HG02970 (cell line): ENCODE results near the gene RITA1.
"Not testable (repeated sequence)": the region's sequence is repeated elsewhere in the genome, so short reads cannot be mapped to it uniquely, and the experiment has no call there.

Experiments used
- ATAC-seq: cut with Tn5 transposase; IDR thresholded peaks from one replicate; pipeline ENCODE4 v1.9.1; 2021; ENCODE audit warnings: mild to moderate bottlenecking, moderate library complexity, moderate number of reproducible peaks; ENCODE audit not compliant: unreplicated experiment, low FRiP score

Gene RITA1

DNA sequence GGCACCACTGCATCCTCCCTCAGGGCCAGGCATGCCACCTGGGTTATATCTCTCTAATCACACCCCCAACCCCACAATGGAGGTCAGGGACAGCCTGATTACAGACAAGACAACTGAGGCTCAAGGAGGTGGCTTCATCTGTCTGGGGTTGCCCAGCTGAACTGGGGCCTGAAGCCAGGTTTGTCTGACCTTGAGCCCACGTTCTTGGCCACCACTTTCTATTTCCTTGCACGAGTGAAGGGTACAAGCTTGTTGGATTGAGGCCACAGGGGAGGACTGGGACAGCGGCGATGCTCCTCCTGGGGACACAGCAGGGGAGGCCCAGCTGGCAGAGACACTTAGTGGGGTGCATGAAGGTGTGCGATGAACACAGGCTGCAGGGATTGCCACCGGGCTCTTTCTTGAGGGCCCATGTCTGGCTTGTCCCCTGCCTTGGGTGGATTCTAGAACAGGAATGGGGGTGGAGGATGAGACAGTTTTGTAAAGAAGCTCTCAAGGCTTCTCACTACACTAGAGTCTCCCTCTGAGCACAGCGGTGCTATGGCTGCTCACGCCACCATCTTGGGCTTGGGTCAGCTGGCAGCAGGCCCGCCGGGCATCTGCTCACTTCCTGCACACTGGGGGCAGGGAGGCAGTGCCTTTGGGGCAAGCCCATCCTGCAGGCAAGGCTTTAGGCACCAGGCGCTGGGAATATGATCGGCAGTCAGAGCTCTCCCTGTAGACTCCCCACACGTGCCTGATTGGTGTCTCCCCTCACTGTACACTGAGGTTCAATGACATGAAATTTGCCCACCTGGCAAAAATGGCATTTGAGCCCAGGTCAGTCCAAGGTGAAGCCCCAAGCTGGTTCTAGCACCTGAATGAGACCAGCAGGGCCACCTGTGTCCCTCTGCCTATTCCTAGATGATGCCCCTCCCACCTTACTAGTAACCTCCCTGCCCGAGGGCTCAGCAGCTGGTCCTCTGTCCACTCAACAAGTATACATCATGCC lies 16.0 kb downstream of the RITA1 start:
- no peak for ATAC-seq

DNA sequence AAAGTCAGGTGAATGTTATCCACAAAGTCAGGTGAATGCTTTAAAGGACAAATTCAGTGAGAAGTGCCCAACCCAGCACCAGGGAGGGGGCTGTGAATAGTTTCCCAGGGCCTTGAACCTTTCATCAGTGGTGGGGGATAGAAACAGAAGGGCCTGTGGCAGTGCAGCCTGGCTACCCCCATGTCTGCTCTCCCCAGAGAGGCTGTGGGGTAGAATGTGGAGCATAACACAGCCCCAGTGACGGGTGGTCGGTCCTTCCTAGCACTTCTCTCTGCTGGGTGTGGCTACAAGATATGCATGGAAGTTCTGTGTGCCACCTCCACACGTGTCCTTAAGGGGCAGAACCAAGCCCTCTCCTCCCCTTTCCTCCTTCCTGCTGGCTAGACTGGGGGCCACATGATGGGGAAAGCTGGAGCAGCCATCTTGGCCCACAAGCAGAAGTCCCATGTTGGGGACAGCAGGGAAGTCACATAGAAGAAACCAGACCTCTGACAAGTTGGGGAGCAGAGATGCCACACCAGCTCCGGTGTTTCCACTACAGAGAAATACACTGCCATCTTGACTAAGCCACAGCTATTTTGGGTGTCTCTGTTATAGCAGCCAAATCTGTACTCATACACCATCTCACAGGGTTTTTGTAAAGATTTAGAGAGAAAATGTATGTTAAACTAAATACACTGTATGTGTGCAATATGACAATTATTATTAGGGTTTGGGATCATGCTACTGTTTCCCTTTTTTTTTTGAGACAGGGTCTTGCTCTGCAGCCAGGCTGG lies 17.0 kb downstream of the RITA1 start:
- no peak for ATAC-seq

GRCh38 chr12:113203852-113204760 lies 18.6 kb downstream of the RITA1 start:
- ATAC-seq: no peak

GRCh38 chr12:113204804-113205203 lies 19.3 kb downstream of the RITA1 start:
- ATAC-seq: no peak

DNA sequence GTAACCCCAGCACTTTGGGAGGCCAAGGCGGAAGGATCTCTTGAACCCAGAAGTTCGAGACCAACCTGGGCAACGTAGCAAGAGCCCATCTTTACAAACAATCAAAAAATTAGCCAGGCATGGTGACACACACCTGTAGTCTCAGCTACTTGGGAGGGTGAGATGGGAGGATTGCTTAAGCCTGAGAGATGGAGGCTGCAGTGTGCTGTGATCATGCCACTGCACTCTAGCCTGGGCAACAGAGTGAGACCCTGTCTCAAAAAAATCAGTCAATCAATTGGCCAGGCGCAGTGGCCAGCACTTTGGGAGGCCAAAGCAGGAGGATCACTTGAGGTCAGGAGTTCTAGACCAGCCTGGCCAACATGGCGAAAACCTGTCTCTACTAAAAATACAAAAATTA lies 21.3 kb downstream of the RITA1 start:
- ATAC-seq: not testable (repeated sequence)

DNA sequence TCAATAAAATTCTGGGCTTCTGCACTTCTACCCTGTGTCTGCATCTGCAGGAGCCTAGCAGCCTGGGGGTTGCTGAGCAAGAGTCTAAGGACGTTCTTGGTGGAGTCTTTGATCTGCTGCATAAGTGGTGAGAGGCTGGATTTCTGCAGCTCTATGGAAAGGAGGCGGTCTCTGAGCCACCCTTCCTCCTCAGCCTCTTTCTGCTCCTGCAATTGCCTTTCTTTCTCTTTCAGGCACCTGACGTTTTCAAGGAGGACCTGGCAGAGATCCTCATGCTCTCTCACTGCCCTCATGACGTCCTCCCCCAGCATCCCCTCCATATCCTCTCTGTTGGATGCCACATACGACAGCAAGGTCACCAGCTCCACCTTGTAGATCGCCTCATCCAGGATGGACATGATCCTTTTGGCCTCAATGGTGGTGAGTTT lies 22.1 kb downstream of the RITA1 start:
- ATAC-seq: peak; percentile 15

- ATAC-seq: peak; percentile 70
Measured at GRCh38 chr12:113208041-113208934, 22.8 kb downstream of the RITA1 start.

DNA sequence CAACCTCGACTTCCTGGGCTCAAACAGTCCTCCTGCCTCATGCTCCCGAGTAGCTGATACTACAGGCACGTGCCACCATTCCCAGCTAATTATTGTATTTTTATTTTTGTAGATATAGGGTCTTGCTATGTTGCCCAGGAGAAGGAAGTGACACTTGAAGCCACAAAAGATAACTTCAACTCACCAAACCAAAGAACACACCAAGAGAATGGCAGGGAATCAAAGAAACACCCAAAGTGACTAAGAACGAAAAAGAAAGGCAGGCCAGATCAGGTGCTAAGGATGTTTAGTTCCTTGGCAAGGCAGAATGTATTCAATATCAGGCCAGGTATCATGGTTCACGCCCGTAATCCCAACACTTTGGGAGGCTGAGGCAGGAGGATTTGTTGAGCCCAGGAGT lies 25.6 kb downstream of the RITA1 start:
- no peak for ATAC-seq

GRCh38 chr12:113214895-113215400 lies 29.4 kb downstream of the RITA1 start:
- no peak for ATAC-seq

GRCh38 chr12:113216027-113216426 lies 30.5 kb downstream of the RITA1 start:
- no peak for ATAC-seq

- no peak for ATAC-seq
Measured at GRCh38 chr12:113220593-113221180, 35.2 kb downstream of the RITA1 start.

DNA sequence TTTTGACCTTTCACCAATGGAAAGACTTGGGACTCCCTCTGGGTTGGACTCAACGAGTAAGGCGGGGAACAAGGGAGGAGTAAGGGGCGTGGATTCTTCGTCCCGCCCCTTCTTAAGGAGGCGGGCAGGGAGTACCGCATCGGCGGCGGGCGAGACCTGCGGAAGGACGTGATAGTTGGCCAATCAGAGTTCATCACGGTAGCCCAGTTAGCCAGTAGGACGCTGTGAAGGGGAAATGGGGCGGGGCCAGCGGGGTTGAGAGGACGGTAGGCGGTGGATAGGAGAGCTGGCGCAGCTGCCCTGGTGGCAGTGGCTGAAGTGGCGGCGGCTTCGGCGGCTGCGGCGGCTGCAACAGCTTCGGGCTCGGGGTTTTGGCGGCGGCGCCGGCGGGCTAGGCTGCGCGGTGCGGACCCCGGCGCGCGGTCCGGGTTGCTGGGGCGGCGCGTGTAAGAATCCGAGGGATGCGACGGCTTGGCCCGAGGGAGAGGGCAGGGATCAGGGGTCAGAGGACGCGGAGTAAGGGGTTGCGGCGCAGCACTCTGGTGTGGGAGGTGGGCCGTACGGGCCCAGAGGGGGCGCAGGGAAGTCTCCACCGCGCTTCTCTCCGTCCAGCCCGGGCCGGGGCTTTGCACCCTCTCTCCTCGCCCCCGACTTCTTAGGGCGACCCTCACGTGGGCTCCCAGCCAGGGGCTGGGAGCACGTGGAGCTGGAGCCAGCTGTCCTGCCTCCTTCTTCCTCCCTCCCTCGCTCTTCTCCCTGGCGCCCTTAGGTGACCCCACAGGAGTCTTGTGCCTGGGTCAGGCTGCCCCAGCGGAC lies 35.9 kb downstream of the RITA1 start, which contains the start of gene TPCN1:
Gene TPCN1 (plus strand): TSS at position 284 of the 816 bp plus-strand sequence. CDS start 5,389 bp downstream, outside the sequence.
- peak; percentile 88 for ATAC-seq

GRCh38 chr12:113221997-113222729 lies 36.6 kb downstream of the RITA1 start:
- no peak for ATAC-seq

- ATAC-seq: no peak
Measured at GRCh38 chr12:113222730-113223531, 37.4 kb downstream of the RITA1 start.

- ATAC-seq: no peak
Measured at GRCh38 chr12:113224955-113225354, 39.4 kb downstream of the RITA1 start.
